ENCODE results near the gene HSPA4. TPM values are rescaled to one million over a fixed set of nuclear protein-coding genes. Genes with fewer than 3 reads are reported as not detected.
A peak's percentile ranks its signal among the peaks of the same experiment; 100 is the strongest.

HSPA4 gene
- total and polyA plus RNA-seq, 2 of the 13 experiments (the other 11 are each of a cell fraction or from before 2014, with no cell fraction given): 36.6 to 231 TPM

- Histone ChIP-seq H3K9ac (ENCODE audit: insufficient read depth, low read depth, low read length) (no peak overlapping the region), H3K4me2 (ENCODE audit: low read depth, low read length) (no peak overlapping the region), H2AFZ (ENCODE audit: low read length) (no peak overlapping the region), H3K4me3 (replicated peaks in 1 of 3; ENCODE audit: insufficient read depth in 1 of 3, low read depth in 2 of 3, low read length in 3 of 3) (no peak overlapping the region), H3K27ac (ENCODE audit: extremely low read length, insufficient read depth, low read length) (no peak overlapping the region), H3K79me2 (ENCODE audit: insufficient read depth, low read length) (peaks cover 2% of the 10 kb centered on the region), H3K36me3 (replicated peaks in 1 of 2; ENCODE audit: control insufficient read depth in 1 of 2, insufficient read depth in 2 of 2, low read length in 2 of 2) (peaks cover 32 to 83% of the 10 kb centered on the region in 2 experiments), H3K9me3 (ENCODE audit: low read length) (no peaks in the 10 kb centered on the region), H3K4me1 (ENCODE audit: insufficient read depth, low read length) (no peaks in the 10 kb centered on the region), H3K27me3 (ENCODE audit: control insufficient read depth in 1 of 2, insufficient read depth in 2 of 2, low read length in 2 of 2) (no peaks in the 10 kb centered on the region), H4K20me1 (ENCODE audit: insufficient read depth, low read length) (no peaks in the 10 kb centered on the region)
- WGBS (ENCODE audit: low lambda C conversion rate): 98% methylated on average over 3 of the region's 3 CpGs
- intact Hi-C loops (cut with micrococcal nuclease; ENCODE audit: unreplicated experiment): no loop called here
- POLR2A ChIA-PET: no interaction called here
- CTCF ChIA-PET (ENCODE audit: low intra/inter-chr PET ratio, low total read pairs): no interaction called here
- FAIRE-seq (no peak), DNase-seq (ENCODE audit: low spot score) (no peak), ATAC-seq (no peak)
- in situ Hi-C loops (cut with HindIII; ENCODE audit: extremely low pct_ligation_motif_present, low pct_unique_long_range_greater_than_20kb): no loop called here
- peak; percentile 70 for TF ChIP-seq RBM22 (optimal IDR thresholded peaks at IDR 0.05; ENCODE audit: low read length)
- TF ChIP-seq ZNF124 (CRISPR knock-in tag; IDR thresholded peaks at IDR 0.05): no peak
- BruUV-seq (replicated peaks): no TSS peak
These were observed 39.2 kb downstream of the HSPA4 start for GRCh38 chr5:133091034-133091433.

GRCh38 chr5:133106343-133106742 is 54.5 kb downstream of the HSPA4 start:
- Histone ChIP-seq H3K4me3 (replicated peaks in 1 of 3; ENCODE audit: insufficient read depth in 1 of 3, low read depth in 2 of 3, low read length in 3 of 3) (no peak overlapping the region), H3K9ac (ENCODE audit: insufficient read depth, low read depth, low read length) (no peak overlapping the region), H3K9me3 (ENCODE audit: low read length) (no peaks in the 10 kb centered on the region), H3K4me2 (ENCODE audit: low read depth, low read length) (no peak overlapping the region), H3K79me2 (ENCODE audit: insufficient read depth, low read length) (no peaks in the 10 kb centered on the region), H3K27ac (ENCODE audit: extremely low read length, insufficient read depth, low read length) (no peak overlapping the region), H3K36me3 (replicated peaks in 1 of 2; ENCODE audit: control insufficient read depth in 1 of 2, insufficient read depth in 2 of 2, low read length in 2 of 2) (peaks cover 7 to 39% of the 10 kb centered on the region in 2 experiments; a peak in 4 of 5 replicates), H3K27me3 (ENCODE audit: control insufficient read depth in 1 of 2, insufficient read depth in 2 of 2, low read length in 2 of 2) (0 out of 5 replicates have a peak, but pooled peaks cover 0 to 2% of the 10 kb centered on the region in 2 experiments), H2AFZ (ENCODE audit: low read length) (no peak overlapping the region), H4K20me1 (ENCODE audit: insufficient read depth, low read length) (no peaks in the 10 kb centered on the region), H3K4me1 (ENCODE audit: insufficient read depth, low read length) (peaks cover 16% of the 10 kb centered on the region)
- ATAC-seq (no peak), DNase-seq (ENCODE audit: low spot score) (no peak), FAIRE-seq (no peak)
- intact Hi-C loops (cut with micrococcal nuclease; ENCODE audit: unreplicated experiment) (no loop called here), in situ Hi-C loops (cut with HindIII; ENCODE audit: extremely low pct_ligation_motif_present, low pct_unique_long_range_greater_than_20kb) (no loop called here)
- no peak for TF ChIP-seq ZNF33B (CRISPR knock-in tag; IDR thresholded peaks at IDR 0.05)
- no peak for TF ChIP-seq MTF2 (CRISPR knock-in tag; IDR thresholded peaks at IDR 0.05; ENCODE audit: borderline replicate concordance)
- TF ChIP-seq NFKB2 (CRISPR knock-in tag; IDR thresholded peaks at IDR 0.05; ENCODE audit: borderline replicate concordance): no peak
- no peak for TF ChIP-seq SALL1 (CRISPR knock-in tag; IDR thresholded peaks at IDR 0.05)
- no peak for TF ChIP-seq GZF1 (CRISPR knock-in tag; IDR thresholded peaks at IDR 0.05)
- TF ChIP-seq BORCS8-MEF2B (CRISPR knock-in tag; IDR thresholded peaks at IDR 0.05): no peak
- TF ChIP-seq, protein P1, sequence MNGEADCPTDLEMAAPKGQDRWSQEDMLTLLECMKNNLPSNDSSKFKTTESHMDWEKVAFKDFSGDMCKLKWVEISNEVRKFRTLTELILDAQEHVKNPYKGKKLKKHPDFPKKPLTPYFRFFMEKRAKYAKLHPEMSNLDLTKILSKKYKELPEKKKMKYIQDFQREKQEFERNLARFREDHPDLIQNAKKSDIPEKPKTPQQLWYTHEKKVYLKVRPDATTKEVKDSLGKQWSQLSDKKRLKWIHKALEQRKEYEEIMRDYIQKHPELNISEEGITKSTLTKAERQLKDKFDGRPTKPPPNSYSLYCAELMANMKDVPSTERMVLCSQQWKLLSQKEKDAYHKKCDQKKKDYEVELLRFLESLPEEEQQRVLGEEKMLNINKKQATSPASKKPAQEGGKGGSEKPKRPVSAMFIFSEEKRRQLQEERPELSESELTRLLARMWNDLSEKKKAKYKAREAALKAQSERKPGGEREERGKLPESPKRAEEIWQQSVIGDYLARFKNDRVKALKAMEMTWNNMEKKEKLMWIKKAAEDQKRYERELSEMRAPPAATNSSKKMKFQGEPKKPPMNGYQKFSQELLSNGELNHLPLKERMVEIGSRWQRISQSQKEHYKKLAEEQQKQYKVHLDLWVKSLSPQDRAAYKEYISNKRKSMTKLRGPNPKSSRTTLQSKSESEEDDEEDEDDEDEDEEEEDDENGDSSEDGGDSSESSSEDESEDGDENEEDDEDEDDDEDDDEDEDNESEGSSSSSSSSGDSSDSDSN (CRISPR knock-in tag; IDR thresholded peaks at IDR 0.05): no peak
- TF ChIP-seq ZNF337 (CRISPR knock-in tag; IDR thresholded peaks at IDR 0.05; ENCODE audit: borderline replicate concordance, low read depth): no peak
- 92% methylated on average over 3 of the region's 3 CpGs for WGBS (ENCODE audit: low lambda C conversion rate)
- ChIA-PET CTCF (ENCODE audit: low intra/inter-chr PET ratio, low total read pairs) (no interaction called here), POLR2A (no interaction called here)
- BruUV-seq (replicated peaks): no TSS peak
